Renal cortex interstitium (tissue), 11 donors: ENCODE data around the gene DOC2A. TPM values are rescaled to one million over a fixed set of nuclear protein-coding genes. Genes with fewer than 3 reads are reported as not detected.
A peak's percentile ranks its signal among the peaks of the same experiment; 100 is the strongest.

Experiments used
- DNase-seq, 11 donors: peaks; one replicate each; pipeline ENCODE4 v3.0.0-alpha.2; 2013; ENCODE audit warnings: low read depth in 9 of 11, low spot score in 4 of 11; ENCODE audit errors: extremely low read depth in 1 of 11
- polyA plus RNA-seq, 3 donors: library from polyadenylated mRNA; unstranded; fragments of 120-200 nt; gene quantifications; one replicate each; pipeline ENCODE4 v1.2.1, GENCODE V29; 2013; ENCODE audit not compliant: insufficient read length in 3 of 3

Gene DOC2A
- polyA plus RNA-seq, 3 donors, result 2.2 to 5.2 (median 2.5) TPM

DNA sequence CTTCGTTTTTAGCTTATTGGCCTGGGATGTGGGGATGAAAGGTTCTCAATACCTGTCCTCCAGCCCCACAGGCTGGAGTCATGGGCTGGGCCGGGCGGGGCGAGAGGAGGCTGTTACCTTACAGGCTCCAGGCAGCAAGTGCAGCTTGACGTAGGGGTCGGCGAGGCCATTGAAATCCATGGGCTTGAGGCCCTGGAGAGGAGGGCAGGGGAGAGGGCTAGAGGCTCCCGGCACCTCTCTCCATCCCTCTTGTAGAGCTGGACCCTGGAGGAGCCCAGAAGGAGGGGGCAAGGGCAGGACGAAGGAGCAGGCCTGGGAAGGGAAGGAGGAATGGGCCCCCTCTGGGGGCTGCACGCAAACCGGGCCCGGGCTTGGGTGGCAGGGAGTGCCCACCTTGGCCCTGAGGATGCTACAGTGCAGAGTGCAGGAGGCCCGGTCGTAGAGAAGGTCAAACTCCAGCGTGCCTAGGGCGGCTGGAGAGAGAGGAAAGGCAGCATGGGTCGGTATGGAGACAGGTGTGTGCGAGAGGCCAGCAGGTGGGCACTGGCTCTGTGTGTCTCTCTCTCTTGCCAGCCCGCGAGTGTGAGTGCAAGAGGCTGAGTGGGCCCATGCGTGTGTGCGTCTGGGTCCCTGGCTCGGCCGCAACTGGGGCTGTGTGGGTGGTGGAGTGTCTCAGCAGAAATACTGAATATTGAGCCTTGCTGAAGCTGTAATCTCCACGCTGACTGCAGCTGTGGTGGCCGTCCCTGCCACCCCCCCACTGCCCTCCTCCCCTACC is 1.6 kb downstream of the DOC2A start:
- no peak for DNase-seq

DNA sequence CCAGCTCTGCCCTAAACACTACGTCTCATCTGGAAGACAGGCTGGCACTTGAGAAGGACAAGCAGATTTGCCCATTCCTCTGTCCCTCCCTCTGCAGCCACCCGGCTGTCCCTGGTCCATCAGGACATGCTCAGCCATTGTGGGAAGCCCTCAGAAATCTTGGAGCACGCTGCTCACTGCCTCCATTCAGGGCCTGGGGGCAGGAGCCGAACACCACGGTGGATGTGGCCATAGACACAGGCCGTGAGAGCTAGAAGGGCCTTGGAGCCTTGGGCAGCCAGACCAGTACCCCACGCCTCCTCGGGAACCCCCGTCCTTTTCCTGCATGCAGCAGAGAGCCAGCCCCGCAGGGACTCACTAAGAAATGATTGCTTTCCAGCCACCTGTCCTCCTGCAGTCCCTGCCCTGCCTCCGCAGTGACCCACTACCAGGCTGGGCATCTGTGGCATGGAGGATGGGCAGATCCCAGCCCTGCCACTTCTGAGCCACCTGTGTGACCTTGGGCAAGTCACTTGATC is 3.4 kb downstream of the DOC2A start:
- DNase-seq, result no peak

DNA sequence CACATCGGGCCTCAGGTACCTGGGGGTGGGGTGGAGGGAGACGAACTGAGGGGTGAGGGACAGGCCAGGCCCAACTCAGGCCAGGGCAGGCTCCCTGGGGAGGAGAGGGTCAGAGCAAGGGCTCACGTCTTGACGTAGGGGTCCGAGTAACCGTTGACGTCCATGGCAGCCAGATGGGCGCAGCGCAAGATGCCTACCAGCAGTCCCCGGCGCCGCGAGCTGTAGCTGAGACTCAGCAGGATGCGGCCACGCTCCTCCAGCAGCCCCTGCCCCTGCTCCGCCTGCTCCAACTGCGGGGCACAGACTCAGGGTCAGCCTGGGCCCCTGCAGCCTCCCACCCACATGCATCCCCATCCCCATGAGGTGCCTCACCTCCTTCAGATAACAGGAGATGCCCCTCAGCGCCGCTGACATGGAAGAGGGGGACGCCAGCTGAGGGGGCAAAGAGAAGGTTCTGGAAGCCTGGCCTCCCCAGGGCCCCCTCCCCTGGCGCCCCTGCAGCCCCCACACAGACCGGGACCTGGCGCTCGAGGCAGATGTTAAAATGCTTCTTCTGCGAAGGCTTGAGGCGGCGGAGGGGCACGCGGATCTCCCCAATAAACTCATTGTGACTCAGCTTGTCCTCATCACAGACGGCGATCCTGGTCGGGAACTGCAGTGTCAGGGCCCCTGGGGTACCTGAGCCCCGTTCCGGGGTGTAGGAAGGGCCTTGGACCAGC is 4.0 kb downstream of the DOC2A start:
- no peak for DNase-seq

DNA sequence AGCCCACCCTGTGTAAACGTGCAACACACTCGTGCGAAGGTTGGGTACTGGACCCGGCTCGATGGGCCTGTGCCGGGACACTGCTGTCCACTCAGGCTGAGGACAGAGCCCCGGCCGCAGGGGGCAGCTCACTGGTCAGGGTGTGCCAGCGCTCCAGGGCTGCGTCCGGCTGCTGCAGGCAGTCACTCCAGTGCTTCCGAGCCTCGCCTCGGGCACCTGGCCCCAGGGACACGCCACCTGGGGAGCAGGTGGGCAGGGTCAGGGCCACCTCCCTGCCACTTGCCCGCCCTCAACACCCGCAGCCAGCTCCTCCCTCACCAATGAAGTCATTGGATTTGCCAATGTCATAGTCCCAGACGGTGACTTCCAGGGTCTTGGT is 4.7 kb downstream of the DOC2A start:
- DNase-seq, result no peak

DNA sequence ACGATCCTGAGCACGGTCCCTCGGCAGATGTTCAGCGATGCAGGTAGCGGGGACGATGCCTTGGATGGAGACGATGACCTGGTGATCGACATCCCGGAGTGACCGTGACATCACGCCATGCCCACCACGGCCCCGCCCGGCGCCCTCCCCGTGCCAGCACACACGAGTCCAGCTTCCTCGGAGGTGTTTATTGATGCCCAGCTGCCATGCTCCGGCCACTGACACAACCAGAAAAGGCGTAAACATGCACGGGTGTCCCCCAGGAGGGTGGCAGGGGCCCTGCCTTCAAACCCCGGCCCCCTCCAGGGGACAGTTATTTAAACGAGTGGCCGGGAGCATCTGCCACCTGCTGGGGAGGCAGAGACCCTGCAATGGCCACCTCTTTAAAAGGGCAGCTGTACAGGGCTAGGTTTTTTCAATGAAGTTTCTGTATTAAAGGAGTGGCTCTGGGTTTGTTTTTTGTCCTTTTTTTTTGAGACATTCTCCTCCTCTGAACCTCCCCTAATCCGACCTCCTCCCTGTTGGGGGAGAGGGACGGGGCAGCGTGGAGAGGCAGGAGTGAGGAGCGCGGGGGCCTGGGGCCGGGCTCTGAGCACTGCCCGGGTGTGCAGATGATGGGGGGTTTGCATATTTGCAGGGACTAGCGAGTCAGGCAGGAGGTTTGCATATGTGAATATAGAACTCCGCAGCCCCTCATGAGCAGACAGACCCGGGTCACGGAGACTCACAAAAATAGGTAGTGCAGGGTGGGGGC is 5.3 kb downstream of the DOC2A start:
- no peak for DNase-seq

DNA sequence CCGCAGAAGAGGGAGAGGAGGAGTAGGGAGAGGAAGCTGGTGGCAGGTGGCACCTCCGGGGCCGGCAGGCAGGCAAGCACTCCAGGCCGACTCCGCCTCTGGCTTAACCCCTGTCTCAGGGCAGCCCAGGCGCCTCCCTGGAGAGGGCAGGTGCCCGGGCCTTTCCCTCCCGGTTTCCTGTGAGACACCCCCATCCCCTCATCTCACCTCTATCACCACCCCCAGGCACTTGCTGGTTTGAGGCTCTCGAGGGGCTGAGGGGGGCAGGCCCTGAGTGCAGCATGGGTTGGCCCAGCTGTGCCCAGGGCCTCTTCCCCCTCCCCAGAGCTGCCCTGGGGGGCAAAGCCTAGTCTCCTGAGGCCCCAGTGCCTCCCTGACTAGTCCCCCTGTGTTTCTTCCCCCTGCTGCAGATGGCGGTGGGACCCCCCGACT is 6.0 kb downstream of the DOC2A start:
- DNase-seq, result no peak

DNA sequence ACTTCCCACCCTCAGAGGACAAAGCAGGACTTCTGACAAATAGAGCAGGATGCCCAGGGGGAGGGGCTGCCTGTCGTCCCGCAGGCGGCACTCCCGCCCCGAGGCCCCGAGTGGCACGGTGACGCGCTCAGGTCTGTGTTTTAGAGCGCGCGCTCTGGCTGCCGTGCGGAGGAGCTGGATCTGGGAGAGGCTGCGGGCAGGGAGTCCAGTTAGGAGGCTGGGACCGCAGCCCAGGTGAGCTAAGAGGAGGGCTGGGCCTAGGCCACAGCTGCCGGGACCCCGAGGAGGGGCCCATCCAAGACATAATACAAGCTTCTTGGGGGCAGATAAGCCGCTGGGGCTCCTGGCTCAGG is 6.4 kb downstream of the DOC2A start:
- DNase-seq, result no peak

DNA sequence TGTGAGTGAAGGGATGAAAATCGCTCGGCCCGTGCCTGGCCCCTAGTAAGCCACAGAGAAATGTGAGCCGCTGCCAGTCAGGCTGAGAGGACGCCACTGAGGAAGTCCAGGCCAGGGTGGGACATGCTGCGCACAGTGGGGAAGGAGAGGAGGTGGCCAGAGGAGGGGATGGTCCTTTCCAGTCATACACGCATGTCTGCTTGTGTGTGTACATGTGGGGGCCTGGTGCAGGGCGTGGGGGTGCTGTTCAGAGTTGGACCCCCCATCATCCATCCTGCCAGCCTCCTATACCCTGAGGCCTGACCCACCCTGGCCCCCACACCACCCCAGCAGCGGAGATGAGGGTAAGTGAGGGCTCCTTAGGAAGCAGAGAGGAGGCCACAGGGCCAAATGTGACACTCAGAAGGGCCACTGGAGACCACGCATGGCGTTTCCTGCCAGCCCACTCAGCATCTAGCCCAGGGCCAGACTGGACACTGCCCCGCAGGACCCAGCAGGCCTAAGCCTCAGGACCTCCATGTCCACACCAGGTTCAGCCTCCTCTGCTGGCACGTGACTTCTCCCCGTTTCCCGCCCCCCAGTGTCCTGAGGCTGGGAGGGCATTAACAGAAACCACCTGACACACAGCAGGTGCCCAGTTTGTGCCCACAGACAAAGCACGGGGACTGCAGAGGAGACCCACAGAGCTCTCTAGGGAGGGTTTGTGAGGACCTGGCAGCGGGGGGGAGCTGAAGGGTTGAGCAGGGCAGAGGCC is 7.0 kb downstream of the DOC2A start:
- DNase-seq, result no peak

DNA sequence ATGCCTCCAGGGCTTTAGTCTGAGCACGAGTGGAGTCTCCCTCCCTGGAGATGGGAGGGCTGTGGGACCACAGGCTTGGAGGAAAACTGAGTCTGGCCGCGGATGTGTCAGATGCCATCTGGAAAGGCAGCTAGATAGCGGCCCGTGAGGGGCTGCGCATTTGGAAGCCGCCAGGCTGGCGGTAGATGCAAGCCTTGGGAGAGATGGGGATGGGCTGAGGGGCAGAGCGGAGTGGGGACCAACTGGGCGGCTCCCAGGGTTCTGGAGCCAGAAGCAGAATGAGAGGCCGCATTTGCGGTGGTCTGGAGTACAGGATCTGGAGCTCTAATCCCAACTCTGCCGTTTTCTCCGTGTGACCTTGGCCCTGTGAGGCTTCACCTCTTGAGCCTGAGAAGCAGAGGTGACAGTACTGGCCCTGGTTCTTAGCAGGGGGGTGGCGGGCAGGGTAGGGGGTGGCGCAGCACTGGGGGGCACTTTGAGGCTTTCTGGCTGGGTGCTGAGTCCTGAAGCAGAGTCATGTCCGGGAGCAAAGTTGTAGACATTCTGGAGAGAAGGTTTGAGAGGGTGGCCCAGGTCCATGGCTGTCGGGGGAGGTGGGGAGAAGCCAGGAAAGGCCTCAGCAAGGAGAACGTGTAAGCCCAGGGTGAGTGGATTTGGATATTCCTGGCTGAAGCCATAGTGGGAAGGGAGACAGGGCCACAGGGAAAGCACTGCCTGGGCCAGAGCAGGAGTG is 8.0 kb downstream of the DOC2A start:
- no peak for DNase-seq

DNA sequence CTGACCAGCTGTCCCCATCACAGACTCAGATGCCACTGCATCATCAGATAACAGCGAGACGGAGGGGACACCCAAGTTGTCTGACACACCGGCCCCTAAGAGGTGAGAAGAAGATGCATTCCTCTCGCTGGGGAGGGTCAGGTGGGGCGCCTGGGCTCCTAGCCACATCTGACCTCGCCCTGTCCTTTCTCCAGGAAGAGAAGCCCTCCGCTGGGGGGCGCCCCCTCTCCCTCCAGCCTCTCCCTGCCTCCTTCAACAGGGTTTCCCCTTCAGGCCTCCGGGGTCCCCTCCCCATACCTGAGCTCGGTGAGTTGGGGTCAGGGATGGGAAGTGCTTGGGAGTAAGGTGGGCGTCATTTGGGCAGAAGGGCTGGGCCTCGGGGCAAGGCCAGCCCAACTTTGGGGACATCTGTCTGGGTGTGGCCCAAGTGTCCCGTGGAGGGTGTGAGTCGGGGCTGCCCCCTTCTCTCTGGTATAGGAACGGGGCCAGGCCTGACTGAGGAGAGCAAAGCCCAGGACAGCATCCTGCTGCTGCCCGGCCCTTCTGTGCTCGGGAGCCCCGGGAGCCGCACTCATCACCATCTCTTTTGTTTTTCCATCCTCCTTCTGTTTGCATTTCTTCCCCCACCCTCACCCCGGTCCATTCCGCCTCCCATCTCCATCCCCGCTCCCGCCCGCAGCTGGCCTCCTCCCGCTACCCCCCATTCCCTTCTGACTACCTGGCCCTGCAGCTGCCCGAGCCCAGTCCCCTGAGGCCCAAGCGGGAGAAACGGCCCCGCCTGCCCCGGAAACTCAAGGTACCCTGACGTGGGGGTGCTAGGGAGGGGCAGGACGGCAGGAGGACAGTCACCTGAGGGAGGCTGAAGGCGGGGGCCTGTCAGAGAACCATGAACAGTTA is 9.8 kb downstream of the DOC2A start:
- DNase-seq, result no peak

DNA sequence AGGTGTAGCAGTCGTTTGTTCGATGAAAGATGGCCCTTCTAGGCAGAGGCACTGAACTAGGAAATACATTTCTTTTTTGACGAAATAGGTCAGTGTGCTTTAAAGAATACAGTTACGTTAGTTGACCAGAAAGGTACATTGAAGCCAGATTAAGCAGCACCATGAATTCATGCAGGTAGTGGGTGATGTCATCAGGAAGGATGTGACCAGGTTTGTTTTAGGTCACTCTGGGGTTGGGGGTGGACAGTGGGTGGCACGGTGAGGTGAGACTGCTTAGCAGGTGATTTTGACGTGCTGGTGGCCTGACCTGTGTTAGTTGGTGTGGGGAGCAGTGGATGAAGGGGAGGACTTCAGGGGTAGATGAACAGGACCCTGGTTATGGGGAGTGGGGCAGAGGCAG is 11.2 kb downstream of the DOC2A start:
- no peak for DNase-seq

DNA sequence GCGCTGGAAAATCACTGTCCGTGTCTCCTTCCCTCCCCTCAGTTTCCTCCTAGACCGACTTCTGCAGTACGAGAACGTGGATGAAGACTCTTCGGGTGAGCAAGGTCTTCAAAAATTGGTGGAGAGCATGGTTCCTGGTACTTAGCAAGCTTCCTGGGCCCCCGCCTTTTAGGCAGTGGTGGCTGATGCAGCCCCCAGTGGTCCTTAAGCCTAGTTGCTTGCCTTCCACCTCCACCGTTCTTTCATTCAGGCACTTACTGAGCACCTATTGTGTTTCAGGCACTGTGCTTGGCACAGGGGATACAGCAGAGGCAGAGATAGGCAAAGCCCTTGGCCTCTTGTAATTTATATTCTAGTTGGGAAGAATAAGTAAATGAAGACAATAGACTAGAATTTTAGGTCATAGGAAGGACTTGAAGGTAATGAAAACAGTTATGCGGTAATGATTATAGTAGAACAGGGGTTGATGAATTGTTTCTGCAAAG is 14.0 kb downstream of the DOC2A start:
- no peak for DNase-seq

DNA sequence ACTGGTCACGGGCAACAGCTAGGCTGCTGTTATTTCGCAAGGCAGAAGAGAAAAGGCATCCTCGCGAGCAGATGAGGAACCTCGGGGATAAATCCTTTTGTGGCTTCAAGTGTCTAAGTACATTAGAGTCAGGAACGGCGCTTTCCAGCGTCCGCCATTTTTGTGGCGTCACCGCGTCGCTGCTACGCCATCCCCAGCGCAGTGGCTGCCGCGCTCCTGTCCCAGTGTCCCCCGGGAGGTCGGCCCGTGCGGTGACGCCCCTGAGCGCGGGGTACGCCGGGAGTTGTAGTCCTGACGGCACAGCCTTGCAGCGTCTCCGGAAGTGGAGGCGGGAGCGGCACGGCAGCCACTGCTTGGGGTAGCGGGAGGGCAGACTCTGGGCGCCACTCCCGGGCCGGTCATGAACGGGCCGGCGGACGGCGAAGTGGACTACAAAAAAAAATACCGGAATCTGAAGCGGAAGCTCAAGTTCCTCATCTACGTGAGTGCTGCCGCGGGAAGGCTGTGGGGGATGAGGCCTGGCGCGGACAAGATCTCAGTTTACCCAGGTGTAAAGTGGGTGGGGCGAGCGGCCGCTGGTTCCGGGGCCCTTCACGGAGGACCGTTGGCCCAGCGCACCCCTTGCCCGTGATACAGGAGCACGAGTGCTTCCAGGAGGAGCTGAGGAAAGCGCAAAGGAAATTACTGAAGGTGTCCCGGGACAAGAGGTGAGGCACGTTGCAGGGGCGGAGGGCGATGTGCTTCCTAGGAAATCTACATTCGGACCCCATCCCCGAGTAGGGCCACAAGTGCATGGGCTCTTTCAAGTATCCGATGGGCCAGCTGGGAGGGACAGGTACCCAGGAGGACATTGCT is 14.7 kb downstream of the DOC2A start, which contains the start of gene INO80E:
Gene INO80E (plus strand): TSS at position 331 of the 855 bp plus-strand sequence. CDS start 70 bp downstream, at position 401.
- peak; percentile 86 to 96 (median 94) for DNase-seq

DNA sequence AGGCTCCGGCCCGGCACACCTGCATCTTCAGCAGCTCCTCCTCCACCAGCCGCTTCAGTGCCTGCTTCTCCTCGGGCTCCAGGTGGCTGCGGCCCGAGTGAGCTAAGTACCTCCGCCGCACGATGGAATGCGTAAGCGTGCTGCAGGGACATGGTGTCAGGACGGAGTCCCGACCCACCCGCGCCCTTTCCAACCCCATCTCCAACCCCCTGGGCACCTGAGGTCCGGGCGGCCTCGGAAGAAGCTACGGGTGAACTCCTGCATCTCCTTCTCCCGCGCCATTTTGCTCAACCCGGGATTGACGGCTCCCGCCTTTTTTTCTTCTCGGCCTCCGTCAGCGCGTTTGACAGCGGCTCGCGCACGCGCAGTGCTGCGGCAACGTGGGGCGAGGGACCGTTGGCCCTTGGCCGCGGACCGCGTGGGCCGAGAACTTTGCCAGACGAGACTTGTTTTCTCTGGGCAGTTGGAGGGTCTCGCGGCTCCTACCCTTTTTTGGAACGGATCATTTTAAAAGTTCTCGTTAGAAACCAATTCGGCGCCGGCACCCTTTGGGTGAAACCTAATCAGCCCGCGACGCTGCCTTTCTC is 15.4 kb downstream of the DOC2A start, which contains the start of gene HIRIP3:
Gene HIRIP3 (minus strand): TSS at position 294 of the 587 bp plus-strand sequence. CDS start 12 bp downstream, at position 282.
- peak in 9 of 11 donors; percentile 58 to 84 (median 73) for DNase-seq

DNA sequence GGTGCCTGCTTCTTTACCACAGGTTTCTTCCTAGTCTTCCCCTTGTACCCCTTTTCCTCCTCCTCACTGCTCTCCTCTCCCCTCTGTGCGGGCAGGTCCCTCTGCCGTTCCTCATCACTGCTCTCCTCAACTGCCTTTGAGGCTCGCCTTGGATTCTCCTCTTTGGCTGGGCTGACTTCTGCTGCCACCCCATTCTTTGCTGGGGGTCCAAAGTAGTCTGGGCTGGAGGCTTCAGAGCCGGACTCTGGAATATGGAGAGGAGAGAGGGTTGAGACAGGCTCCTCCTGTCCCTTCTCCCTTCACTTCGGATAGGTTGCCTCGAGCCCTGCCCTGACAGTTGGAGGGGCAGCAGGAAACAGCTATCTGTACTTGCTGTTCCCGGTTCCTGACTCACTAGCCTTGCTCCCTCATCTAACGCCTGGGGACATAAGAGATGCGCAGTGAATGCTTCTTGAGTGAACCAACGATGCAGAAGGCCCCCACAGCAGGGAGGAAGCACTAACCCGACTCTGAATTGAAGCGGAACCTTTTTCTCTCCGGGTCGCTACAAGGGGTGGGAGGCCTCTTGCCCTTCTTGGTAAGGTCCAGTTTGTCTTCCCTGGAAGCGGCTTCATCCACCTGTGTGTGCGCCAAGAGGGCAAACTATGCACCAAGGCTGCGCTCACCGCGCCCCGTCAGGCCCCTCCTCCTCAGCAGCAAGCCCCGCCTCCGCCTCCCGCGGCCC is 16.1 kb downstream of the DOC2A start:
- DNase-seq, result no peak
